GM12878 (cell line): ENCODE measurements around the gene IRF8.

Experiments used
- CHD2 ChIP-seq: IDR thresholded peaks from 2 replicates; pipeline ENCODE4 v1.6.1; 2011; ENCODE audit warnings: low read depth, low read length, improper control_type of control experiment, borderline replicate concordance
- NRF1 ChIP-seq: conservative IDR thresholded peaks from 2 replicates; pipeline ENCODE4 v1.6.1; 2011; ENCODE audit warnings: mild to moderate bottlenecking, low read depth, low read length, improper control_type of control experiment

- TF ChIP-seq NRF1: no peak
- TF ChIP-seq CHD2: no peak
Observed at GRCh38 chr16:85969159-85969558, 70.2 kb downstream of the IRF8 start.
